Activated CD8-positive, alpha-beta memory T cell treated with anti-CD3 and anti-CD28 coated beads, Interleukin-2, amount 50 U/mL, for 4 hours (primary cell): ENCODE measurements around the gene MT2A.
"Not testable (repeated sequence)": the region's sequence is repeated elsewhere in the genome, so short reads cannot be mapped to it uniquely, and the experiment has no call there.

ENCODE experiments used
- DNase-seq: peaks from one replicate; pipeline ENCODE4 v3.0.0-alpha.2; 2020

MT2A gene

GRCh38 chr16:56623184-56623583 lies 14.8 kb downstream of the MT2A start:
- DNase-seq: not testable (repeated sequence)

GRCh38 chr16:56623637-56624036 lies 15.3 kb downstream of the MT2A start:
- no peak for DNase-seq

GRCh38 chr16:56625140-56625942 lies 17.0 kb downstream of the MT2A start, which contains the start of gene MT1E:
TSS of gene MT1E (plus strand) at chr16:56625781. CDS start at chr16:56625852, 71 bp downstream.
- DNase-seq: no peak

- no peak for DNase-seq
Observed at GRCh38 chr16:56625943-56626654, 17.7 kb downstream of the MT2A start.

GRCh38 chr16:56626685-56627084 lies 18.3 kb downstream of the MT2A start:
- no peak for DNase-seq

GRCh38 chr16:56628486-56629350 lies 20.3 kb downstream of the MT2A start:
- no peak for DNase-seq

GRCh38 chr16:56629531-56629930 lies 21.1 kb downstream of the MT2A start:
- DNase-seq: no peak

GRCh38 chr16:56630134-56630533 lies 21.8 kb downstream of the MT2A start:
- DNase-seq: no peak

- DNase-seq: no peak
Observed at GRCh38 chr16:56631197-56631596, 22.8 kb downstream of the MT2A start.

GRCh38 chr16:56631832-56632155 lies 23.4 kb downstream of the MT2A start:
- DNase-seq: no peak

GRCh38 chr16:56632156-56632847 lies 23.9 kb downstream of the MT2A start, which contains the start of gene MT1M:
TSS of gene MT1M (plus strand) at chr16:56632659. CDS start at chr16:56632732, 73 bp downstream.
- no peak for DNase-seq

- DNase-seq: no peak
Observed at GRCh38 chr16:56632848-56633365, 24.5 kb downstream of the MT2A start.

GRCh38 chr16:56633535-56633934 lies 25.2 kb downstream of the MT2A start:
- DNase-seq: no peak

- DNase-seq: no peak
Observed at GRCh38 chr16:56634715-56635440, 26.5 kb downstream of the MT2A start.

GRCh38 chr16:56635441-56635967 lies 27.1 kb downstream of the MT2A start:
- no peak for DNase-seq

GRCh38 chr16:56636616-56637413 lies 28.4 kb downstream of the MT2A start:
- no peak for DNase-seq

- DNase-seq: no peak
Observed at GRCh38 chr16:56637814-56638750, 29.7 kb downstream of the MT2A start, which contains the start of gene MT1A. TSS of gene MT1A (plus strand) at chr16:56638666. CDS start at chr16:56638739, 73 bp downstream.

- no peak for DNase-seq
Observed at GRCh38 chr16:56639045-56639444, 30.7 kb downstream of the MT2A start.

GRCh38 chr16:56640076-56640475 lies 31.7 kb downstream of the MT2A start:
- no peak for DNase-seq
